ENCODE measurements around the gene CARNS1.
A peak's percentile ranks its signal among the peaks of the same experiment; 100 is the strongest.

Gene CARNS1

GRCh38 chr11:67410984-67411784, 4.3 kb upstream of the CARNS1 start:
- TF ChIP-seq CTCF (IDR thresholded peaks at IDR 0.05), result no peak
- no peak for DNase-seq (ENCODE audit: low spot score)
- Histone ChIP-seq H3K27ac (no peak overlapping the region), H3K4me3 (no peak overlapping the region)

DNA sequence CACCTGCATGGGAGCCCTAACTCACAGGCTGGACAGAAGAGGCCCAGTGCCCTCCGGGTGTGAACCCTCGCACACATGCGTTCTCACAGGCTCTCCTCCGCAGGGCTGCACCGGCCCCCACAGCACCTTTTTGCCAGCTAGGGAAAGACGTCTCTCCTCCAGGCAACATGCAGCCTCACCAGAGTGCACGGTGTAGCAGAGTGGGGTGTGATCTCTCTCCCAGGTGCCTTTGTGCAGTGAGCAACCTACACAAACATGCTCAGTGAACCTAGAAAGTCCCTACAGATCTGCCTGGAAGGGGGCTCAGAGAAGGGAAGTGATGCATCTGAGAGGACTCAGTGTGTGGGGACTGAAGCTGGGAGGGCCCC, 3.7 kb upstream of the CARNS1 start:
- Histone ChIP-seq H3K27ac (no peak overlapping the region), H3K4me3 (no peak overlapping the region)
- TF ChIP-seq CTCF (IDR thresholded peaks at IDR 0.05), result no peak
- DNase-seq (ENCODE audit: low spot score), result no peak

DNA sequence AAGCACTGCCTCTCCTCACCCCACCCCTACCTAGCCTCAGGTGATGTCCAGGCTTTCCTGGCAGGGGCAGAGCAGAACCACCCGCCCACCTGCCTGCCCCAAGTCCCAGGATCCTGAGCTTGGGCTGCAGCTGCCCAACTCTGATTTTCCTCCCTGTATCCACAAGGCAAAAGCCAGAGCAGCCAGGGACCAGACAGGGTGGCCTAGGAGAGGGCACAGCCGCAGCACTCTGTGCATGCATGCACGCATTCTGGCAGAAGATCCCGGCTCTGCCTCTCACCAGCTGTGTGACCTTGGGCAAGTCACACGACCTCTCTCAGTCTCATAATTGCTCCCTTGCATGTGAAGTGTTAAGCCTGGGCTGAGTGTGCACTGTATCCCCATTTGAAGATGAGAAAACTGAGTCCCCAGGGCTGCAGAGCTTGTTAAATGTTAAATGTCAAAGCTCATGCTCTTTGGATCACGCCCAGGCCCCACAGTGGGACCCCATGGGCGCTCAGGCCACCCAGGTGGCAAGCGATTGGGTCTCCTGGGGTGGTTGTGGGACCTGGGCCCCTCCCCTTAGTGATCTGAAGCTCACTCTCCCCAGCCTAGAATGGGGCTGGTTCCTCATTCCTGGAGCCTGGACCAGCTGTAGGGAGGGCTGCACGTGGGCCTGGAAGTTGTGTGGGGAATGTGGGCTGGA, 2.8 kb upstream of the CARNS1 start:
- no peak for DNase-seq (ENCODE audit: low spot score)
- TF ChIP-seq CTCF (IDR thresholded peaks at IDR 0.05), result no peak
- Histone ChIP-seq H3K4me3 (no peak overlapping the region), H3K27ac (no peak overlapping the region)

DNA sequence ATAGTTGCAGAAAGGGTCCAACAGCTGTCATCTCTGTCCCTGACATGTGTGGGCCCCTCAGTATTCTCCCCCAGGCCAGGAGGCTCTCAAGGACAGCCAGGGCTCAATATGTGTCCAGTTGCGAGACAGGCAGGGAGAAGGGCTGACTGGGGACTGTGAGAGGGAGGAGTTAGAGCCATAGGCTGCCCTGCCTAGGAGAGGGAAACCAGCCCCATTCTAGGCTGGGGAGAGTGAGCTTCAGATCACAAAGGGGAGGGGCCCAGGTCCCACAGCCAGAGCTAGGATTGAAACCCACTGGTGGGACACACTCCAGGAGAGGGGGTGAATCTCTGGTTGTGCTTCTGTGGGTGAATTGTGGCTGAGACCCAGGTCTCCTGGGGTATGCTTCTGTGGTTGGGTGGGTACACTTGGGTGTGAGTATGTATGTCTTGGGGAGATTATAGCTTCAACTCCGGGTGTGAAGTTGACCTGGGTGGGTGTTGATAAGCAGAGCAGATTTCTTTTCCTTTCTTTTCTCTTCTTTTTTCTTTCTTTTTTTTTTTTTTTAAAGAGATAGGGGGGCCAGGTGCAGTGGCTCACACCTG, 2.1 kb upstream of the CARNS1 start:
- H3K27ac ChIP-seq, result no peak overlapping the region
- TF ChIP-seq CTCF (IDR thresholded peaks at IDR 0.05), result no peak
- no peak overlapping the region for H3K4me3 ChIP-seq
- DNase-seq (ENCODE audit: low spot score), result no peak

DNA sequence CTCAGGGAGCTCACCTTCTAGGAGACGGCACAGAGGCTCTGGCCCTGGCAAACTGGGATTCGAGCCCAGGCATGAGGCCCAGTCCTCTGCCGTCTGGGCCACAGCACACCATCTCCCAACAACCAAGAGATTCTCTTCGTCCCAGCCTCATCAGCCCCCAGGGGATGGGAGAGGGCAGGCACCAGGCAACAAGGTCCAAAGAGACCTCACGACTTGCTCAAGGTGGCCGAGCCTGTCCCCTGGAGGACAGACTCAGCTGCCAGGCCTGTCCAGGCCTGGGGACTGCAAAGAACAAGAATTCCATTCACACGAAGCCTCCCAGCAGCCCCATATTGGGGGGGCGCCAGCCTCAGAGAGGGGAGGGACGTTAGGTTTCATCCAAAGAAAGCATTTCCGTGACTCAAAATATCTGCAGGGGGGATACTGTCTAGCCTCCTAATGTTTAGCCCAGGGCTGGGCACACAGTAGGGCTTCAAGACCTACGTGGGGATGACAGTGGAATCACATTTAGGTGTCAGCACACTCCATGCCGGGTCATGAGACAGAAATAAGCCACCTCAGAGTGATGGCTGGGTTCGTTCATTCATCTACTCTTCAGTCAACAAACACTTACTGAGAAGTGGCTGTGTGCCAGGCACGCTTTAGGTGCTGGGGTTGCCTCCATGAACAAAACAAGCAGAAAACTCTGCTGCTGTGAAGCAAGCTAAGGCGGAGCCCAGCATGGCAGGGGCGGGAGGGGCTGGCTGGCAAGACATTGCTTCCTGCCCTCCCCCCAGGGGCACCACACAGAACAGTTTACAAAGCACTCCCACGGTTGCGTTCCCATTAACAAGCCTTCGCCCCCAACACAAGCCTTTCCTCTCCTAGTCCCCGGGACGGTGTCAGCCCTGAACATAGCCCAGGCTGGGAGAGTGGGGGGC, 1.2 kb downstream of the CARNS1 start:
- DNase-seq (ENCODE audit: low spot score), result no peak
- Histone ChIP-seq H3K27ac (peak overlapping the region; percentile 83 to 85), H3K4me3 (peak overlapping the region; percentile 60)
- no peak for TF ChIP-seq CTCF (IDR thresholded peaks at IDR 0.05)

DNA sequence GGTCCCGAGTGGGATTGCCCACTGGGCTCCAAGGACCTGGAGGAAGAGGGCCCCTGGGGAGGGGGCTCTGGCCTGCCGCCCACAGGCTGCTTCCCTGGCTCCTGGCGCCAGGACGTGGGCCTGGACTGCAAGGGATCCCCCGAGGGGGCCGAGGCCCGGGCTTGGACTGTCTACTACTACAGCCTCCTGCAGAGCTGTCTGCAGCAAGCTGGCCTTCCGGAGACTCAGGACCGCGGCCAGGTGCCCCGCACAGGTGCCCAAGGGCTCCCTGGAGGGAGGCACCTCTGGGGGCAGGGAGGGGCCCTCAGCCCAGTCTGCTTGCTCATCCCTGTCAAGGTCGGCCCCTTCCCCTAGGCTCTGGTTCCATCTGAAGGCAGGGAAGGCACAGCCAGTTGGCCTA, 1.9 kb downstream of the CARNS1 start:
- H3K27ac ChIP-seq, result peak overlapping the region; percentile 83 to 85
- no peak overlapping the region for H3K4me3 ChIP-seq
- no peak for TF ChIP-seq CTCF (IDR thresholded peaks at IDR 0.05)
- no peak for DNase-seq (ENCODE audit: low spot score)

Data from coronary artery (tissue), 2 donors.